ENCODE results near the gene MAGEB17.

DNA sequence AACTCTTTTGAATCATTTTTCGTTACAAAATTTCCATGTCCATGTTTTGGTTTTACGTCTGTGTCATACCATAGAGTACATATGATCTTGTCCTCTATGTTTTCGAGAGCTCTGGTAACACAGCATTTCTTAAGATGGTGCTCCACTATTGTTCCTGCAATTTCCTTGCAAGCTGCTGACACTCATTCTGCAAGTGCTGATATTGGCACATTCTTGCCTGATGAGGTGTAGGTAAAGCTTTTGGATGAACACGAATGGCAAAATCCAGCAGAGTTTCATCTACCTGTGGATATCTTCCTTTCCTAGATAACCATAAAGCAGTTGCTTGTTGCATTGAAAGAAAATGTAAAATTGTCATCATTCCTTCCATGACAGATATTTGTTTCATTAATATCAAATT, 41.3 kb downstream of the MAGEB17 start:
- no peak for TF ChIP-seq CTCF (IDR thresholded peaks at IDR 0.05 in 2 of 3, conservative IDR thresholded peaks at IDR 0.05 in 1 of 3; ENCODE audit: borderline replicate concordance in 1 of 3, insufficient read depth in 1 of 3, low read depth in 2 of 3, low read length in 2 of 3)
- TF ChIP-seq EZH2 (IDR thresholded peaks at IDR 0.05), result no peak
- no peak for TF ChIP-seq RAD21 (IDR thresholded peaks at IDR 0.05; ENCODE audit: low read depth)
- no peak for TF ChIP-seq SRF (IDR thresholded peaks at IDR 0.05; ENCODE audit: low read depth)
- TF ChIP-seq, protein P1, sequence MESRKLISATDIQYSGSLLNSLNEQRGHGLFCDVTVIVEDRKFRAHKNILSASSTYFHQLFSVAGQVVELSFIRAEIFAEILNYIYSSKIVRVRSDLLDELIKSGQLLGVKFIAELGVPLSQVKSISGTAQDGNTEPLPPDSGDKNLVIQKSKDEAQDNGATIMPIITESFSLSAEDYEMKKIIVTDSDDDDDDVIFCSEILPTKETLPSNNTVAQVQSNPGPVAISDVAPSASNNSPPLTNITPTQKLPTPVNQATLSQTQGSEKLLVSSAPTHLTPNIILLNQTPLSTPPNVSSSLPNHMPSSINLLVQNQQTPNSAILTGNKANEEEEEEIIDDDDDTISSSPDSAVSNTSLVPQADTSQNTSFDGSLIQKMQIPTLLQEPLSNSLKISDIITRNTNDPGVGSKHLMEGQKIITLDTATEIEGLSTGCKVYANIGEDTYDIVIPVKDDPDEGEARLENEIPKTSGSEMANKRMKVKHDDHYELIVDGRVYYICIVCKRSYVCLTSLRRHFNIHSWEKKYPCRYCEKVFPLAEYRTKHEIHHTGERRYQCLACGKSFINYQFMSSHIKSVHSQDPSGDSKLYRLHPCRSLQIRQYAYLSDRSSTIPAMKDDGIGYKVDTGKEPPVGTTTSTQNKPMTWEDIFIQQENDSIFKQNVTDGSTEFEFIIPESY (IDR thresholded peaks at IDR 0.05; ENCODE audit: extremely low read depth, insufficient replicate concordance, low read length), result no peak
- no peak for TF ChIP-seq ZFX (IDR thresholded peaks at IDR 0.05)

All from HCT116 (cell line).